Astrocyte (in vitro differentiated cells and primary cell): ENCODE measurements around the gene C1QL1.

ENCODE experiments used
- EZH2 ChIP-seq: IDR thresholded peaks from 2 replicates; pipeline ENCODE4 v1.6.1; 2012; ENCODE audit warnings: mild to moderate bottlenecking, low read length, inconsistent platforms; ENCODE audit not compliant: insufficient read depth
- TF ChIP-seq, protein P1 (sequence below): IDR thresholded peaks from 2 replicates; pipeline ENCODE4 v1.5.1; 2011; ENCODE audit warnings: low read depth, mild to moderate bottlenecking, inconsistent platforms, low read length, moderate library complexity; ENCODE audit not compliant: insufficient read depth

DNA sequence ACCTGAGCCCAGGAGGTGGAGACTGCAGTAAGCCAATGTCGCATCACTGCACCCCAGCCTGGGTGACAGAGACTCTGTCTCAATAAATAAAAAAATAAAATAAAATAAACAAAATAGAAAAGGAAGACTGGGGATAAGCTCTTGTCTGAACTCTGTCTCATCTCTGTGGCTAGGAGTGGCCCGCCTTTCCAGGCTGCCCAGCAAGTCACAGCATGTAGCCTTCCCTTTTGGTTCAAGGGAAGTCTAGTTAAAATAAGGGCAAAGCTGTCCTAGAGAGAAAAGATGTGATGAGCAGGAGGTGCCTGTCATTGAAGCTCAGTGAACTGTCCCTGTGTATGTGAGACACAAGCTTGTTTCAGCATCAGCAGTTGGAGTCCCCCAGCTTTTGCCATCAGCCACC, 50.1 kb downstream of the C1QL1 start:
- TF ChIP-seq, protein P1, sequence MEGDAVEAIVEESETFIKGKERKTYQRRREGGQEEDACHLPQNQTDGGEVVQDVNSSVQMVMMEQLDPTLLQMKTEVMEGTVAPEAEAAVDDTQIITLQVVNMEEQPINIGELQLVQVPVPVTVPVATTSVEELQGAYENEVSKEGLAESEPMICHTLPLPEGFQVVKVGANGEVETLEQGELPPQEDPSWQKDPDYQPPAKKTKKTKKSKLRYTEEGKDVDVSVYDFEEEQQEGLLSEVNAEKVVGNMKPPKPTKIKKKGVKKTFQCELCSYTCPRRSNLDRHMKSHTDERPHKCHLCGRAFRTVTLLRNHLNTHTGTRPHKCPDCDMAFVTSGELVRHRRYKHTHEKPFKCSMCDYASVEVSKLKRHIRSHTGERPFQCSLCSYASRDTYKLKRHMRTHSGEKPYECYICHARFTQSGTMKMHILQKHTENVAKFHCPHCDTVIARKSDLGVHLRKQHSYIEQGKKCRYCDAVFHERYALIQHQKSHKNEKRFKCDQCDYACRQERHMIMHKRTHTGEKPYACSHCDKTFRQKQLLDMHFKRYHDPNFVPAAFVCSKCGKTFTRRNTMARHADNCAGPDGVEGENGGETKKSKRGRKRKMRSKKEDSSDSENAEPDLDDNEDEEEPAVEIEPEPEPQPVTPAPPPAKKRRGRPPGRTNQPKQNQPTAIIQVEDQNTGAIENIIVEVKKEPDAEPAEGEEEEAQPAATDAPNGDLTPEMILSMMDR: no peak
- TF ChIP-seq EZH2: no peak
